CD14-positive monocyte (primary cell): ENCODE results near the gene CALB2. TPM values are rescaled to one million over a fixed set of nuclear protein-coding genes. Genes with fewer than 3 reads are reported as not detected.

Experiments
- DNase-seq, 3 donors: peaks; one replicate each; pipeline ENCODE4 v3.0.0-alpha.2; 2011 to 2022
- H2AFZ ChIP-seq: 2 replicates; pipeline ENCODE4 v1.6.0; 2012; ENCODE audit warnings: mild to moderate bottlenecking, low read depth, low read length, inconsistent platforms; ENCODE audit not compliant: insufficient read depth, poor library complexity, severe bottlenecking
- H3K27ac ChIP-seq, 2 donors: 1 replicate in 1 of 2; 2 replicates in 1 of 2; pipeline ENCODE4 v1.5.1; 2012 to 2013; ENCODE audit warnings: low read length in 2 of 2, control low read depth in 1 of 2, inconsistent platforms in 1 of 2, low read depth in 1 of 2, mild to moderate bottlenecking in 1 of 2
- H3K27me3 ChIP-seq, 2 donors: one replicate each; pipeline versions ENCODE4 v1.6.0 to v1.6.1; 2011 to 2013; ENCODE audit warnings: low read length in 2 of 2; ENCODE audit not compliant: control insufficient read depth in 2 of 2, insufficient read depth in 2 of 2
- H3K36me3 ChIP-seq, 2 donors: replicated peaks in 1 of 2; 1 replicate in 1 of 2; 2 replicates in 1 of 2; pipeline versions ENCODE4 v1.5.1 to v1.6.1; 2012 to 2013; ENCODE audit warnings: low read length in 2 of 2, control low read depth in 1 of 2, inconsistent platforms in 1 of 2, mild to moderate bottlenecking in 1 of 2; ENCODE audit not compliant: insufficient read depth in 2 of 2, control insufficient read depth in 1 of 2
- H3K4me1 ChIP-seq, 2 donors: 1 replicate in 1 of 2; 2 replicates in 1 of 2; pipeline versions ENCODE4 v1.5.1 to v1.6.1; 2012 to 2013; ENCODE audit warnings: low read length in 2 of 2, control low read depth in 1 of 2, inconsistent platforms in 1 of 2, mild to moderate bottlenecking in 1 of 2, moderate library complexity in 1 of 2; ENCODE audit not compliant: insufficient read depth in 2 of 2, control insufficient read depth in 1 of 2
- H3K4me2 ChIP-seq: replicated peaks from 2 replicates; pipeline ENCODE3; 2012; ENCODE audit warnings: low read length, moderate library complexity, mild to moderate bottlenecking; ENCODE audit not compliant: poor library complexity, severe bottlenecking; ENCODE audit errors: extremely low read depth
- H3K4me3 ChIP-seq, 3 experiments: fragments of 200-600 bp in 1 of 3; sonication (generic) in 1 of 3; replicated peaks in 1 of 3; 1 replicate in 2 of 3; 2 replicates in 1 of 3; pipeline ENCODE4 v1.5.1; 2011 to 2013; ENCODE audit warnings: low read length in 3 of 3, mild to moderate bottlenecking in 3 of 3, control low read depth in 2 of 3, low read depth in 2 of 3, inconsistent platforms in 1 of 3, moderate library complexity in 1 of 3
- H3K79me2 ChIP-seq: 2 replicates; pipeline ENCODE4 v1.6.0; 2012; ENCODE audit warnings: mild to moderate bottlenecking, control low read depth, inconsistent platforms, low read length, moderate library complexity; ENCODE audit not compliant: insufficient read depth
- H3K9ac ChIP-seq: 2 replicates; pipeline ENCODE4 v1.6.0; 2017; ENCODE audit warnings: low read length, mild to moderate bottlenecking; ENCODE audit not compliant: insufficient read depth, poor library complexity, severe bottlenecking
- H3K9me3 ChIP-seq, 2 donors: replicated peaks in 1 of 2; 1 replicate in 1 of 2; 2 replicates in 1 of 2; pipeline versions ENCODE4 v1.5.1 to v1.6.1; 2012 to 2013; ENCODE audit warnings: low read length in 2 of 2, control low read depth in 1 of 2; ENCODE audit not compliant: control insufficient read depth in 1 of 2, insufficient read depth in 1 of 2
- H4K20me1 ChIP-seq: 2 replicates; pipeline ENCODE4 v1.6.0; 2012; ENCODE audit warnings: mild to moderate bottlenecking, low read length, control low read depth, moderate library complexity; ENCODE audit not compliant: insufficient read depth
- H3K27ac Mint-ChIP-seq, 7 donors: one replicate each; pipeline ENCODE4 v1.8.0; 2020; ENCODE audit warnings: mild to moderate bottlenecking in 7 of 7, mixed read lengths in 7 of 7, moderate library complexity in 6 of 7, inconsistent platforms in 2 of 7
- H3K27me3 Mint-ChIP-seq, 3 donors: one replicate each; pipeline ENCODE4 v1.8.0; 2021 to 2022; ENCODE audit warnings: low read depth in 3 of 3, mild to moderate bottlenecking in 3 of 3, mixed read lengths in 3 of 3, moderate library complexity in 3 of 3, inconsistent platforms in 1 of 3
- H3K36me3 Mint-ChIP-seq, 2 donors: one replicate each; pipeline ENCODE4 v1.8.0; 2020; ENCODE audit warnings: mixed read lengths in 2 of 2, inconsistent platforms in 1 of 2, mild to moderate bottlenecking in 1 of 2
- H3K4me1 Mint-ChIP-seq: one replicate; pipeline ENCODE4 v1.8.0; 2020; ENCODE audit warnings: mild to moderate bottlenecking, mixed read lengths
- H3K4me3 Mint-ChIP-seq, 2 donors: one replicate each; pipeline ENCODE4 v1.8.0; 2020; ENCODE audit warnings: mild to moderate bottlenecking in 2 of 2, mixed read lengths in 2 of 2, moderate library complexity in 1 of 2
- H3K9me3 Mint-ChIP-seq, 7 donors: one replicate each; pipeline ENCODE4 v1.8.0; 2020 to 2022; ENCODE audit warnings: mixed read lengths in 7 of 7, mild to moderate bottlenecking in 6 of 7, moderate library complexity in 6 of 7, inconsistent platforms in 2 of 7
- CTCF ChIP-seq: fragments of 200-600 bp; IDR thresholded peaks from one replicate; pipeline ENCODE4 v1.8.0; 2022; ENCODE audit warnings: antibody characterized with exemption, mild to moderate bottlenecking
- WGBS: methylation state at CpG from one replicate; pipeline ENCODE4 v1.1.5; 2013; ENCODE audit warnings: missing lambda C conversion rate; ENCODE audit not compliant: insufficient coverage; 5-methylcytosine and 5-hydroxymethylcytosine counted together
- intact Hi-C, 2 donors: fragments of 100-400 bp; cut with micrococcal nuclease; formaldehyde crosslinking; loops; one replicate each; pipeline versions ENCODE4 v1.15.0 to v1.15.1; 2023
- polyA plus RNA-seq, 3 donors: library from polyadenylated mRNA; depleted of rRNA in 1 of 3; unstranded in 2 of 3; stranded (reverse) in 1 of 3; fragments of 300-500 nt in 2 of 3; fragments of >200 nt in 1 of 3; fragmentation: Illumina TruSeq in 2 of 3; gene quantifications; 1 replicate in 2 of 3; 2 replicates in 1 of 3; pipeline ENCODE4 v1.2.3, GENCODE V29; 2012 to 2021

CALB2 gene
- polyA plus RNA-seq, 3 donors, result not detected

DNA sequence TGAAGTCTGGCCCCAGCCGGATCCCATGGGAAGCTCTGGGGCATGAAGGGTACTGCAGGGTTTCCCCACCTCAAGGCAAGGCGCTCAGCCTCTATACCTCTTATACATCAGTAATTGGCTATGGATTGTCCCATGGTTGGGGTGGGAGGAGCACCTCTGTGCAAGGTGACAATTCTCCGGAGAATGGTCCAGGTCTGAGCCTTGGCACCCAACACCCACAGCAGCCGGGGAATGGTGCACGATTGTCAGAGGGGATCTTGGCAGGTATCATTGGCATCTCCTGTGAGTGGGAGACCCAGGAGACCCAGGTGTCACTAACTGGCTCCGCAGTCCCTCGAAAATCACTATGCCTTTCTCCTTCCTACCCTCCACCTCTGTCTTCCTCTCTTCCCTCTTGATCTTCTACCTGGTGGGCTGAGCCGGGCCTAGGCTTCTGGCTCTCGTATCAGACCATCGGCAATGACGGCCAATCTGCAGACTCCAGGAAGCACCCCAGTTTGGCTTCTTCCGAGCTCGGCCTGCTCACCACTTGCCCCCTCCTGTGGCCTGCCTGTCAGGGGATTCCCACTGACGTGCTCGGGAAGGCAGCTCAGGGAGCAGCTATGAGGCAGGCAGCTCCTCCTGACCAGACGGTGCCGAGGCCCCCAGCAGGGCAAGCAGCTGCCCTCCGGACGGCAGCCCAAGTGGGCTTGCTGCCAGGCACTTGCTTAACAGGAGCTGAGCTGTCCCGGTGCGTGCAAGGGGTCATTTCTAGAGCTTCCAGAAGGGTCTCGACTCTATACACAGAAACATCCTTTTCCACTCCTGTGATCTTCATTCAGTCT is 10.0 kb upstream of the CALB2 start:
- no peaks in the 10 kb centered on the region for H3K36me3 Mint-ChIP-seq
- H3K79me2 ChIP-seq, result no peaks in the 10 kb centered on the region
- H3K4me3 ChIP-seq, result no peak overlapping the region
- no peak for TF ChIP-seq CTCF
- peaks cover 0 to 2% (median 0%) of the 10 kb centered on the region in 7 donors for H3K9me3 Mint-ChIP-seq
- H3K27me3 Mint-ChIP-seq, result peaks cover 2 to 8% (median 7%) of the 10 kb centered on the region in 3 donors
- intact Hi-C loops, result no loop called here
- no peak overlapping the region for H3K4me3 Mint-ChIP-seq
- H3K27ac Mint-ChIP-seq, result no peak overlapping the region
- H4K20me1 ChIP-seq, result no peaks in the 10 kb centered on the region
- no peak overlapping the region for H2AFZ ChIP-seq
- H3K9ac ChIP-seq, result no peak overlapping the region
- no peaks in the 10 kb centered on the region for H3K4me1 ChIP-seq
- no peak overlapping the region for H3K4me2 ChIP-seq
- no peaks in the 10 kb centered on the region for H3K9me3 ChIP-seq
- 89% methylated on average over 20 of the region's 22 CpGs for WGBS
- DNase-seq, result no peak
- H3K27ac ChIP-seq, result no peak overlapping the region
- no peaks in the 10 kb centered on the region for H3K4me1 Mint-ChIP-seq
- no peaks in the 10 kb centered on the region for H3K27me3 ChIP-seq
- H3K36me3 ChIP-seq, result no peaks in the 10 kb centered on the region

DNA sequence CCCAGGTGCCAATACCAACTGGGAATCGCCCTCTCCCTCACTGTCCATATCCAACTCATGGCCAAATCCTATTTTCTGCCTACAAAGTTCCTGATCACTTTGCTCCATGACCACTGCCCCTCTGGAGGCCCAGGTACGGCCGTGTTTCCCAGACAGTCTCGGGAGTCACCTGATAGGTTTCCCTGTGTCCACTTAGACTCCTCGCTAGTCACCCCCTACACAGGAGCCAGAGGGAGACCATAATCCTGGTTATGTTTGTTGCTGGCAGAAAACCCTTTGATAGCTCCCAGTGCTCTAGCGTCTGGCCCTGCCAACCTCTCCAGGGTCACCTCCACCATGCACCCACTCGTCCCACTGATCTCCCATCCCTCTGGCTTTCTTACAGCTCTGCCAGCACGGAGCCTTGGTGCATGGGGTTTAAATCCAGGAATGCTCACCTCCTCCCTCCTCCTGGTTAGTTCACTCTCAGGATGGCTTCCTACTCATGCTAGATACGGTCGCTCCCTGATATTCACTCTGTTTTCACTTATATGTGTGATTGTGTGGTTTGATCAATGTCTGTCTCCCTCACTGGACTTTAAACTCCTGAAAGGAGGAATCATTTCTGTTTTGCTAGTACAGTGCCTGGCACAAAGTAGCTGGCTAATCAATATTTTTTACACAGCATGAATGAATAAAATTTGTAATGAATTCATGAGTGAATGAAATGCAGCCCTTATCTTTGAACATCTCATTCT is 7.5 kb upstream of the CALB2 start:
- H3K4me3 ChIP-seq, result no peak overlapping the region
- Mint-ChIP-seq H3K4me1 (no peaks in the 10 kb centered on the region), H3K9me3 (peaks cover 0 to 2% (median 0%) of the 10 kb centered on the region in 7 donors), H3K27ac (no peak overlapping the region), H3K36me3 (no peaks in the 10 kb centered on the region), H3K4me3 (no peak overlapping the region), H3K27me3 (peaks cover 2 to 4% (median 4%) of the 10 kb centered on the region in 3 donors)
- no peaks in the 10 kb centered on the region for H3K36me3 ChIP-seq
- intact Hi-C loops, result no loop called here
- no peak for TF ChIP-seq CTCF
- H3K4me2 ChIP-seq, result no peak overlapping the region
- H3K27me3 ChIP-seq, result no peaks in the 10 kb centered on the region
- no peaks in the 10 kb centered on the region for H3K9me3 ChIP-seq
- no peaks in the 10 kb centered on the region for H3K79me2 ChIP-seq
- no peak overlapping the region for H2AFZ ChIP-seq
- no peak for DNase-seq
- WGBS, result 74% methylated on average over 6 of the region's 10 CpGs
- no peak overlapping the region for H3K9ac ChIP-seq
- no peaks in the 10 kb centered on the region for H3K4me1 ChIP-seq
- H4K20me1 ChIP-seq, result no peaks in the 10 kb centered on the region
- H3K27ac ChIP-seq, result no peak overlapping the region
